ENCODE data around the gene SLITRK5.

DNA sequence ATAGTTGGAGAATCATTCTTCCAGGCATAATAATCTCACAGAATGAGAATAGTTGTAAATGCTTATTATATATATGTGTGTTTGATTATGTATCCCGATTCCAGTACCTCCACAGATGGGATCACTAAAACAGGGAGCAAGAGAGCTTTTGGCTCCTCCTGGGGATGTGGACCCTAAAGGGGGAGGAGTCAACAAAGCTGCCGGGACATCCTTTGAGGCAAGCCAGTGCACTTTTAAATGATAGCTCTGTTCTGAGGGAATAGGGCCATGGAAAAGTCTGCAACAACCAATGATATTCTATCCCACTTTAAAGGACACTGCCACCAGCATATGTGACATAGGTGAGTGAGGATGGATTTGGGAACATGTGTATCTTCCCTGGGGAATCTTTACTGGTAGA, 40.8 kb downstream of the SLITRK5 start:
- no peak for TF ChIP-seq POLR2AphosphoS5 (IDR thresholded peaks at IDR 0.05; ENCODE audit: low read depth, low read length)
- no peak for TF ChIP-seq POLR2A (IDR thresholded peaks at IDR 0.05; ENCODE audit: low read depth, low read length)
- no peak for TF ChIP-seq TAF1 (IDR thresholded peaks at IDR 0.05; ENCODE audit: borderline replicate concordance, low read depth, low read length)
